ENCODE data around the gene C1orf53. TPM values are rescaled to one million over a fixed set of nuclear protein-coding genes. Genes with fewer than 3 reads are reported as not detected.

Gene C1orf53
- total RNA-seq, 4 donors from 2014 or later: 2.5 to 7.0 TPM; not detected in 2

- H3K9me3 ChIP-seq: no peaks in the 10 kb centered on the region
- no peak overlapping the region for H3K4me3 ChIP-seq
- H3K27me3 ChIP-seq: peaks cover 91% of the 10 kb centered on the region
- WGBS, 2 donors (ENCODE audit: low coverage in 1 of 2): 60 to 84% methylated on average over 1 to 12 of the region's 12 CpGs
- TF ChIP-seq POLR2A (IDR thresholded peaks at IDR 0.05): no peak
- TF ChIP-seq CTCF (IDR thresholded peaks at IDR 0.05): no peak
- TF ChIP-seq POLR2AphosphoS5 (IDR thresholded peaks at IDR 0.05): no peak
- no peak for TF ChIP-seq EP300 (IDR thresholded peaks at IDR 0.05; ENCODE audit: low read depth)
- H3K36me3 ChIP-seq: no peaks in the 10 kb centered on the region
- H3K27ac ChIP-seq: no peak overlapping the region
- in situ Hi-C loops (cut with MboI; ENCODE audit: low pct_ligation_motif_present in 1 of 4, low pct_unique_long_range_greater_than_20kb in 1 of 4, low sequenced_read_pairs in 3 of 4): loop anchor here in 1 of 4 donors (10.0 kb wide), 1 partner anchor 398 kb away; no protein-coding TSS in a partner anchor
- no peak for DNase-seq
- H3K4me1 ChIP-seq: peaks cover 6 to 26% (median 14%) of the 10 kb centered on the region in 4 donors
- intact Hi-C loops (cut with DNase I; ENCODE audit: low total_unique reads): no loop called here
Measured at GRCh38 chr1:197923038-197923437, 20.6 kb downstream of the C1orf53 start.

GRCh38 chr1:197924516-197925123, 22.2 kb downstream of the C1orf53 start:
- Histone ChIP-seq H3K27ac (no peak overlapping the region), H3K36me3 (no peaks in the 10 kb centered on the region), H3K9me3 (no peaks in the 10 kb centered on the region), H3K27me3 (peaks cover 91% of the 10 kb centered on the region), H3K4me1 (peaks cover 3 to 15% (median 4%) of the 10 kb centered on the region in 4 donors), H3K4me3 (no peak overlapping the region)
- in situ Hi-C loops (cut with MboI; ENCODE audit: low pct_ligation_motif_present in 1 of 4, low pct_unique_long_range_greater_than_20kb in 1 of 4, low sequenced_read_pairs in 3 of 4): loop anchor here in 1 of 4 donors (10.0 kb wide), 1 partner anchor 400 kb away; no protein-coding TSS in a partner anchor
- intact Hi-C loops (cut with DNase I; ENCODE audit: low total_unique reads): no loop called here
- WGBS, 2 donors (ENCODE audit: low coverage in 1 of 2): 30% methylated on average over 4 of the region's 4 CpGs; no CpG with 5 or more reads in 1 of the 2 donors
- TF ChIP-seq POLR2AphosphoS5 (IDR thresholded peaks at IDR 0.05): no peak
- TF ChIP-seq CTCF (IDR thresholded peaks at IDR 0.05): peak; percentile 56 to 67 (median 62)
- DNase-seq: no peak

- peaks cover 89% of the 10 kb centered on the region for H3K27me3 ChIP-seq
- no peaks in the 10 kb centered on the region for H3K9me3 ChIP-seq
- TF ChIP-seq EP300 (IDR thresholded peaks at IDR 0.05; ENCODE audit: low read depth): no peak
- TF ChIP-seq POLR2A (IDR thresholded peaks at IDR 0.05): no peak
- no peak for TF ChIP-seq CTCF (IDR thresholded peaks at IDR 0.05)
- TF ChIP-seq POLR2AphosphoS5 (IDR thresholded peaks at IDR 0.05): no peak
- peaks cover 0 to 5% (median 0%) of the 10 kb centered on the region in 4 donors for H3K4me1 ChIP-seq
- DNase-seq: no peak
- no peak overlapping the region for H3K27ac ChIP-seq
- intact Hi-C loops (cut with DNase I; ENCODE audit: low total_unique reads): no loop called here
- H3K36me3 ChIP-seq: no peaks in the 10 kb centered on the region
- no peak overlapping the region for H3K4me3 ChIP-seq
- WGBS, 2 donors (ENCODE audit: low coverage in 1 of 2): 87 to 100% methylated on average over 6 to 8 of the region's 8 CpGs
- in situ Hi-C loops (cut with MboI; ENCODE audit: low pct_ligation_motif_present in 1 of 4, low pct_unique_long_range_greater_than_20kb in 1 of 4, low sequenced_read_pairs in 3 of 4): loop anchor here in 1 of 4 donors (10.0 kb wide), 1 partner anchor 403 kb away; no protein-coding TSS in a partner anchor
Measured at GRCh38 chr1:197927908-197928665, 25.7 kb downstream of the C1orf53 start.

- Histone ChIP-seq H3K4me1 (peaks cover 0 to 5% (median 0%) of the 10 kb centered on the region in 4 donors), H3K27ac (no peak overlapping the region), H3K36me3 (no peaks in the 10 kb centered on the region), H3K4me3 (peak overlapping the region in 1 of 4 donors; percentile 11), H3K9me3 (no peaks in the 10 kb centered on the region), H3K27me3 (peaks cover 89% of the 10 kb centered on the region)
- in situ Hi-C loops (cut with MboI; ENCODE audit: low pct_ligation_motif_present in 1 of 4, low pct_unique_long_range_greater_than_20kb in 1 of 4, low sequenced_read_pairs in 3 of 4): loop anchor here in 1 of 4 donors (10.0 kb wide), 1 partner anchor 404 kb away; no protein-coding TSS in a partner anchor
- intact Hi-C loops (cut with DNase I; ENCODE audit: low total_unique reads): no loop called here
- DNase-seq: no peak
- 14 to 15% methylated on average over 9 to 15 of the region's 15 CpGs for WGBS, 2 donors (ENCODE audit: low coverage in 1 of 2)
- TF ChIP-seq CTCF (IDR thresholded peaks at IDR 0.05) (no peak), POLR2A (IDR thresholded peaks at IDR 0.05) (no peak), POLR2AphosphoS5 (IDR thresholded peaks at IDR 0.05) (no peak), EP300 (IDR thresholded peaks at IDR 0.05; ENCODE audit: low read depth) (no peak)
Measured at GRCh38 chr1:197928849-197929336, 26.5 kb downstream of the C1orf53 start.
